Measurements from ENCODE around the gene KLK12.

Gene KLK12

DNA sequence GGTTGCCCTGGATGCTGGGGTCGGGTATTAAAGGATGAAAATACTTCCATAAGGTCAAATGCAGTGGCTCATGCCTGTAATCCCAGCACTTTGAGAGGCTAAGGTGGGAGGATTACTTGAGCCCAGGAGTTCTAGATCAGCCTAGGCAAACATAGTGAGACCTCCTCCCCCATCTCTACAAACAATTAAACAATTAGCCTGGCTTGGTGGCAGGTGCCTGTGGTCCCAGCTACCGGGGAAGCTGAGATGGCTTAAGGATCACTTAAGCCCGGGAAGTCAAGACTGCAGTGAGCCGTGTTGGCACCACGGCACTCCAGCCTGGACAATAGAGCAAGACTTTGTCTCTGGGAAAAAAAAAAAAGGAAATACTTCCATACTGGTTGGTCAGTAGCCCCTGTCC, 9.9 kb downstream of the KLK12 start:
- Histone ChIP-seq H3K36me3 (ENCODE audit: insufficient read depth, insufficient read length, low read length) (no peaks in the 10 kb centered on the region), H3K4me3 (ENCODE audit: insufficient read length, low read depth) (no peak overlapping the region), H3K9me3 (ENCODE audit: insufficient read depth, low read length) (no peaks in the 10 kb centered on the region), H3K27me3 (ENCODE audit: insufficient read depth, insufficient read length) (peaks cover 5% of the 10 kb centered on the region), H3K9ac (ENCODE audit: insufficient read length, low read depth) (no peak overlapping the region), H3K4me1 (ENCODE audit: insufficient read depth, insufficient read length) (peaks cover 15% of the 10 kb centered on the region)
- no peak for TF ChIP-seq ZNF274 (IDR thresholded peaks at IDR 0.05; ENCODE audit: low read depth, low read length)
- no peak for TF ChIP-seq SUZ12 (IDR thresholded peaks at IDR 0.05; ENCODE audit: extremely low read depth, insufficient read depth, insufficient read length)
- no peak for TF ChIP-seq YY1 (IDR thresholded peaks at IDR 0.05; ENCODE audit: insufficient read depth, insufficient read length)
- DNase-seq (ENCODE audit: low read depth, low spot score), result no peak

DNA sequence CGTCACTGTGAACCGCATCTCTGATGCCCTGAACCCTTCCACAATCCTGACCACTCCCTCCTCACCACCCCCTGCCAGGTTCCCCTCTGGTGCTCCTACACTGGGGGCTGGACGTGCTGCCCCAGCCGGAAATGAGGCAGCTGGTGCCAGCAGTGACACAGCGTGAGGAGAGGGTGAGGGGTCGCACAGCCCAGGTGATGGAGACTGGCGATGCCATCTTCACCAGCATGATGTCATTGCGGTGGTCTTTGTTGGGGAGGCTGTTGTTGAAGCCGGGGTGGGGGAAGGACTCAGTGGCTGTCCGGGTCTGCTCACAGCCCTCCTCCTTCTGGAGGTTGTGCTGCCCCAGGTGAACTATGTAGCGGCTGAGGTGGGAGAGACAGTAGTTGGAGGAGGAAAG, 10.9 kb downstream of the KLK12 start:
- no peak for DNase-seq (ENCODE audit: low read depth, low spot score)
- H3K36me3 ChIP-seq (ENCODE audit: insufficient read depth, insufficient read length, low read length), result no peaks in the 10 kb centered on the region
- no peak overlapping the region for H3K4me3 ChIP-seq (ENCODE audit: insufficient read length, low read depth)
- no peaks in the 10 kb centered on the region for H3K9me3 ChIP-seq (ENCODE audit: insufficient read depth, low read length)
- H3K27me3 ChIP-seq (ENCODE audit: insufficient read depth, insufficient read length), result peaks cover 15% of the 10 kb centered on the region
- H3K4me1 ChIP-seq (ENCODE audit: insufficient read depth, insufficient read length), result peaks cover 15% of the 10 kb centered on the region
- H3K9ac ChIP-seq (ENCODE audit: insufficient read length, low read depth), result no peak overlapping the region
- TF ChIP-seq ZNF274 (IDR thresholded peaks at IDR 0.05; ENCODE audit: low read depth, low read length) (no peak), YY1 (IDR thresholded peaks at IDR 0.05; ENCODE audit: insufficient read depth, insufficient read length) (no peak), SUZ12 (IDR thresholded peaks at IDR 0.05; ENCODE audit: extremely low read depth, insufficient read depth, insufficient read length) (no peak)

DNA sequence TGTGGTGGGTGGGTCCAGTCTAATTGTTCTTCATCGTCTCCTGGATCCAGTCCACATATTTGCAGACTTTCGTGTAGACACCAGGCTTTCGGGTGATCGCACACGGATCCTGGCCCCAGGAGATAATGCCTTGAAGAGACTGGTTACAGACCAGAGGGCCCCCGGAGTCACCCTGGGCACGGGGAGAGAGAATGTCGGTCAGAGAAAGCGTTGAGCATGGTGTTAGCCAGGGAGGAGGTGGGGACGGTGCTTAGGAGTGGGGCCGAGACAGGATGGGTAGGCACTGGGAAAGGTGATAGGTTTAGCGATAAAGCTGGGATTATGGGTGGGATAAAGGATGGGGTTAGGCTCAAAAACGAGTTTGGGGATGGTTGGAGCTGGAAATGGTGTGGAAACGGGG, 12.3 kb downstream of the KLK12 start:
- Histone ChIP-seq H3K4me1 (ENCODE audit: insufficient read depth, insufficient read length) (peaks cover 14% of the 10 kb centered on the region), H3K9ac (ENCODE audit: insufficient read length, low read depth) (no peak overlapping the region), H3K9me3 (ENCODE audit: insufficient read depth, low read length) (no peaks in the 10 kb centered on the region), H3K4me3 (ENCODE audit: insufficient read length, low read depth) (no peak overlapping the region), H3K36me3 (ENCODE audit: insufficient read depth, insufficient read length, low read length) (no peaks in the 10 kb centered on the region), H3K27me3 (ENCODE audit: insufficient read depth, insufficient read length) (peaks cover 23% of the 10 kb centered on the region)
- no peak for TF ChIP-seq YY1 (IDR thresholded peaks at IDR 0.05; ENCODE audit: insufficient read depth, insufficient read length)
- TF ChIP-seq SUZ12 (IDR thresholded peaks at IDR 0.05; ENCODE audit: extremely low read depth, insufficient read depth, insufficient read length), result no peak
- TF ChIP-seq ZNF274 (IDR thresholded peaks at IDR 0.05; ENCODE audit: low read depth, low read length), result no peak
- DNase-seq (ENCODE audit: low read depth, low spot score), result no peak

DNA sequence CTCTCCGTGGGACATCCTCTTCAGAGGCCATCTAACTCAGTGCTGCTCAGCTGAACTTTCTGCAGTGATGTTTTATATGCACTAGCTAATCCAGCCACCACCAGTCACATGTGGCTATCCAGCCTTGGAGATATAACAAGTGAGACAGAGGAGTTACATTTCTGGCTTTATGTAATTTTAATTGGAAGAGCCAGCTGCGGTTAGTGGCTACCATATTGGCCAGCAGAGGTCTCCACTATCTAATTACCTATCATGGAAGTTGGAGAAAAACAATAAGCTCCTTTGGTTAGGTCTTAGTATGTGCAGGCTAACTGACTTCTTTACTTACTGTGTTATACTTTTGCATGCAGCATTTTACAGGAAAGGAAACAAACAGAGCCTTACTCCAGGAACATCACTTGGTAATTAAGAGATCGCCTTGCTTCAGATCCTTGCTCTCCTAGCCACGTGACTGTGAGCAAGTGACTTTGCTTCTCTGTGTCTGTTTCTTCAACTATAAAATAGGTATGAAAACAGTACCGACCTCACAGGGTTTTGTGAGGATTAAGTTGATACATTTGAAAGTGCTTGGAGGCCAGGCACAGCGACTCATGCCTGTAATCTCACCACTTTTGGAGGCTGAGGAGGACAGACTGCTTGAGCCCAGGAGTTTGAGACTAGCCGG, 13.7 kb downstream of the KLK12 start:
- Histone ChIP-seq H3K27me3 (ENCODE audit: insufficient read depth, insufficient read length) (peaks cover 23% of the 10 kb centered on the region), H3K9ac (ENCODE audit: insufficient read length, low read depth) (no peak overlapping the region)

DNA sequence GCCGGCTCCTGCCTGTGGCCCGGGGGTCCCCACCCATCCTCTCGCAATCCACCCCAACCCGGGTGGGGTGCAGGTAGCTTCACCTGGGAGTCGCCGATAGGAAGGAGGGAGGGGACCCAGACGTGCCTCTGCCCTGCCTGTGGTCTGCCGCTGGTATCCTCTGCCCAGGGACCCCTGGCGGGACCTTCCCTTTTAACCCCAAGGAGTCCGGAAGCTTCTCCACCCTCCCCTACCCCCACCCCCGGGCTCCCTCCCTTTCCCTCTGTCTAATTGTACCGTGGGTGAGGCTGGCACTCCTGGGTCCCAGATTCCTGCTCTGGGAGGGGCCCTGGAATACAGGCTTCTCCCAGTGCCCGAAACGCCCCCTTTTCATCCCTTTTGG, 15.3 kb downstream of the KLK12 start, which contains the start of gene KLK10:
TSS of gene KLK10 (minus strand) at position 166 of the 382 bp plus-strand sequence. CDS start 579 bp downstream, outside the sequence.
- H3K4me1 ChIP-seq (ENCODE audit: insufficient read depth, insufficient read length), result peaks cover under 1% of the 10 kb centered on the region
- no peaks in the 10 kb centered on the region for H3K36me3 ChIP-seq (ENCODE audit: insufficient read depth, insufficient read length, low read length)
- peak within 1 kb of the TSS; percentile 36 for H3K4me3 ChIP-seq (ENCODE audit: insufficient read length, low read depth)
- no peak for DNase-seq (ENCODE audit: low read depth, low spot score)
- no peaks in the 10 kb centered on the region for H3K9me3 ChIP-seq (ENCODE audit: insufficient read depth, low read length)
- TF ChIP-seq YY1 (IDR thresholded peaks at IDR 0.05; ENCODE audit: insufficient read depth, insufficient read length) (no peak), ZNF274 (IDR thresholded peaks at IDR 0.05; ENCODE audit: low read depth, low read length) (no peak)
- peaks cover 23% of the 10 kb centered on the region for H3K27me3 ChIP-seq (ENCODE audit: insufficient read depth, insufficient read length)
- peak within 1 kb of the TSS; percentile 64 for H3K9ac ChIP-seq (ENCODE audit: insufficient read length, low read depth)

More for the DNA sequence above, 13.7 kb downstream of the KLK12 start:
- no peaks in the 10 kb centered on the region for H3K9me3 ChIP-seq (ENCODE audit: insufficient read depth, low read length)
- TF ChIP-seq ZNF274 (IDR thresholded peaks at IDR 0.05; ENCODE audit: low read depth, low read length) (no peak), SUZ12 (IDR thresholded peaks at IDR 0.05; ENCODE audit: extremely low read depth, insufficient read depth, insufficient read length) (no peak), YY1 (IDR thresholded peaks at IDR 0.05; ENCODE audit: insufficient read depth, insufficient read length) (no peak)
- H3K4me1 ChIP-seq (ENCODE audit: insufficient read depth, insufficient read length), result peaks cover 8% of the 10 kb centered on the region
- no peaks in the 10 kb centered on the region for H3K36me3 ChIP-seq (ENCODE audit: insufficient read depth, insufficient read length, low read length)
- no peak overlapping the region for H3K4me3 ChIP-seq (ENCODE audit: insufficient read length, low read depth)
- no peak for DNase-seq (ENCODE audit: low read depth, low spot score)

DNA sequence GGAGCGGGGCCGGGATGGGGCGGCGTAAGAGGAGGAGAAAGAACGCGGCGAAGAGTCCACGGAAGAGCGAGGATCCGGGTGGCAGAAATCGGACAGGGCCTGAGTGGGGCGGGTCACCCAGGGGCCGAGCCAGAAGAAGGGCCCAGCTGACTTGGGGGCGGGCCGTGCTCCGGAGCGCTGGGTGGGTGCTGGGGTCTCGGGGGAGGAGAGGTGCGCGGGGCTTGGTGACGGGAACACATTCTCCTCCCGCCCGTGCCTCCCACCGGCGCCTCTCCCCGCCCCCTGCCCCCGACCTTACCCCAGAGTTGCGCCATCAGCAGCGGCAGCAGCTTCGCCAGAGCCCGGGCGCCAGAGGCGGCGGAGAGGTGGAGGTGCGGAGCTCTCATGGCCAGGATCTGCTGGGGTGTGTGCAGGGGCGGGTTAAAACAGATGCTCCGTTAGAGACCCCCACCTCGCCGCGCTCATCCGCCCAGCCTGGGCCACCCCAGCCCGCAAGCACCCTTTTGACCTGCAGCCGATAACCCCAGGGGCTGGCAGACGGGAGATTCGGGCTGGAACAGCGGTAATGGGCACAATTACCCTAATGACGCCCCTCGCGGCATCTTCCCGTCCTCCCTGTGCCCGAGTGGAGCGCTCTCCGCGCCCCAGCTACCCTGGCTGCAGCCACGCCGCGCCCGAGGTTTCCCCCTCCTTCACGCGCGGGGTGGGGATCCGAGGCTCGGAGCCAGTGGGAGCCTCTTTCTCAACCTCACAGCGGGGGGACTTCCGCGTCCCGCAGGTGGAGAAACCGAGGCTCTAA, 15.9 kb downstream of the KLK12 start:
- no peak for DNase-seq (ENCODE audit: low read depth, low spot score)
- no peaks in the 10 kb centered on the region for H3K36me3 ChIP-seq (ENCODE audit: insufficient read depth, insufficient read length, low read length)
- H3K4me1 ChIP-seq (ENCODE audit: insufficient read depth, insufficient read length), result no peaks in the 10 kb centered on the region
- H3K27me3 ChIP-seq (ENCODE audit: insufficient read depth, insufficient read length), result peaks cover 23% of the 10 kb centered on the region
- no peaks in the 10 kb centered on the region for H3K9me3 ChIP-seq (ENCODE audit: insufficient read depth, low read length)
- peak overlapping the region; percentile 36 for H3K4me3 ChIP-seq (ENCODE audit: insufficient read length, low read depth)
- TF ChIP-seq ZNF274 (IDR thresholded peaks at IDR 0.05; ENCODE audit: low read depth, low read length), result no peak
- no peak for TF ChIP-seq SUZ12 (IDR thresholded peaks at IDR 0.05; ENCODE audit: extremely low read depth, insufficient read depth, insufficient read length)
- TF ChIP-seq YY1 (IDR thresholded peaks at IDR 0.05; ENCODE audit: insufficient read depth, insufficient read length), result no peak
- H3K9ac ChIP-seq (ENCODE audit: insufficient read length, low read depth), result peak overlapping the region; percentile 64

Data from NT2/D1 (cell line).